SK-N-MC (cell line): ENCODE data around the gene ACAA2.

Experiments used
- EZH2 ChIP-seq: fragments of 200-600 bp; sonication (generic); IDR thresholded peaks from one replicate; pipeline ENCODE4 v1.6.1; 2017; ENCODE audit warnings: antibody characterized with exemption
- POLR2AphosphoS5 ChIP-seq: IDR thresholded peaks from 2 replicates; pipeline ENCODE4 v1.6.1; 2012; ENCODE audit warnings: mild to moderate bottlenecking, low read depth, low read length, borderline replicate concordance

GRCh38 chr18:49762191-49763077 lies 50.9 kb downstream of the ACAA2 start:
- TF ChIP-seq POLR2AphosphoS5 (no peak), EZH2 (no peak)
